Left colon (tissue), 2 donors: Measurements from ENCODE around the gene FAM20A. TPM values are rescaled to one million over a fixed set of nuclear protein-coding genes. Genes with fewer than 3 reads are reported as not detected.
A peak's percentile ranks its signal among the peaks of the same experiment; 100 is the strongest.

Experiments
- ATAC-seq: fragments of 200-7000 bp; cut with Tn5 transposase; one replicate; pipeline ENCODE4 v1.9.1; 2020; ENCODE audit warnings: mild to moderate bottlenecking, moderate library complexity
- DNase-seq, 2 donors: peaks; one replicate each; pipeline ENCODE4 v3.0.0-alpha.2; 2020
- intact Hi-C, 2 donors: fragments of 100-400 bp; cut with DNase I in 1 of 2; cut with micrococcal nuclease in 1 of 2; formaldehyde crosslinking; loops; one replicate each; pipeline versions ENCODE4 v1.11.2 to v1.14.0; 2022; cut with DNase I, micrococcal nuclease
- long read RNA-seq: library from polyadenylated mRNA; unstranded; transcript quantifications from one replicate; pipeline ENCODE4 v2.0.0, GENCODE V29; 2021
- total RNA-seq, 2 donors: library from RNA; stranded (reverse); fragmentation: NEBNext Ultra II Directional; extraction: Animal tissue kit (Norgen Biotek cat#: 25700); gene quantifications; one replicate each; pipeline ENCODE4 v1.2.1, GENCODE V29; 2021
- donor health status: DM: no; HTN: no; CAD: no.
- donor health status: DM: yes; HTN: yes; CAD: no.

The FAM20A gene
- 1 to 10 TPM in 1 of 2 donors, under 1 TPM in 1; 0.98 to 2.3 TPM for total RNA-seq
- long read RNA-seq, partial matches to known transcripts, result 1 of 6 reads
- long read RNA-seq, other reads (novel, unspliced or antisense), result 4 of 6 reads

GRCh38 chr17:68600931-68601564 lies at the start of gene FAM20A:
TSS of gene FAM20A (minus strand) at chr17:68601367. CDS start at chr17:68600666, 701 bp downstream.
- DNase-seq (peak; percentile 25 to 26), ATAC-seq (peak; percentile 37)
- intact Hi-C loops, result no loop called here

- intact Hi-C loops, result no loop called here
- DNase-seq (no peak), ATAC-seq (no peak)
Measured at GRCh38 chr17:68649324-68649723, 48.2 kb upstream of the FAM20A start.

DNA sequence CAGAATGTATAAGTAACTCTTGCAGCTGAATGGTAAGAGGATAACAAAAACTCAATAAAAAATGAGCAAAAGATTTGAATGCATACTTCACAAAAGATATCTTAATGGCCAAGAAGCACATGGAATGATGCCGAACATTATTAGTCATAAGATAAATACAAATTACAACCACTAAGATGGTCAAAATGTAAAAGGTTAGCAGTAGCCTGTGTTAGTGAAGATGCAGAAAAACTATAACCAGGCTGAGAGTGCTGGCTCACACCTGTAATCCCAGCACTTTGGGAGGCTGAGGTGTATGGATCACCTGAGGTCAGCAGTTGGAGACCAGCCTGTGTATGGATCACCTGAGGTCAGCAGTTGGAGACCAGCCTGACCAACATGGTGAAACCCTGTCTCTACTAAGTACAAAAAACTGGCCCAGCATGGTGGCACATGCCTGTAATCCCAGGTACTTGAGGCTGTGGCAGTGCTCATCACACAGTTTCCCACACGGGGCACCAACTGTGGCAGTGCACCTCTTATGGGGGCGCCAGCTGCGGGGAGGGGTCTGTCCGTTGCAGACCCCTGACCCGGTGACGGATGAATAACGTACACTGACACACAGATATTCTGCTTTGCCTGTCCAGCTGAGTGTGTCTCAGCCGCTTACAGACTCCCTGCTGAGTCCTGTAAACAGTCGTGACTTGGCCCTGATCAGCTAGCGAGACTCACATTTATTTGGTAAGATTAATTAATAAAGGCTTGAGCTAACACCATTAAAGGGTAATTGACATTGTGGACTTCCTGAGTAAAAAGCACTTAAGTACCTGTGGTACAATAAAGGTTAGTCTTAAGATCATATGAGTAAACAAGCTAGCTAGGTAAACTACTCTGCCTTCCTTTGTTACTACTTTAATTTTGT lies 45.7 kb upstream of the FAM20A start:
- intact Hi-C loops, result no loop called here
- DNase-seq (no peak), ATAC-seq (no peak)

- intact Hi-C loops, result no loop called here
- ATAC-seq (no peak), DNase-seq (no peak)
Measured at GRCh38 chr17:68642118-68642412, 40.9 kb upstream of the FAM20A start.

GRCh38 chr17:68641276-68642117 lies 40.3 kb upstream of the FAM20A start:
- ATAC-seq, result no peak
- intact Hi-C loops, result no loop called here
- no peak for DNase-seq

GRCh38 chr17:68640242-68640989 lies 39.2 kb upstream of the FAM20A start:
- no peak for ATAC-seq
- intact Hi-C loops, result no loop called here
- no peak for DNase-seq

DNA sequence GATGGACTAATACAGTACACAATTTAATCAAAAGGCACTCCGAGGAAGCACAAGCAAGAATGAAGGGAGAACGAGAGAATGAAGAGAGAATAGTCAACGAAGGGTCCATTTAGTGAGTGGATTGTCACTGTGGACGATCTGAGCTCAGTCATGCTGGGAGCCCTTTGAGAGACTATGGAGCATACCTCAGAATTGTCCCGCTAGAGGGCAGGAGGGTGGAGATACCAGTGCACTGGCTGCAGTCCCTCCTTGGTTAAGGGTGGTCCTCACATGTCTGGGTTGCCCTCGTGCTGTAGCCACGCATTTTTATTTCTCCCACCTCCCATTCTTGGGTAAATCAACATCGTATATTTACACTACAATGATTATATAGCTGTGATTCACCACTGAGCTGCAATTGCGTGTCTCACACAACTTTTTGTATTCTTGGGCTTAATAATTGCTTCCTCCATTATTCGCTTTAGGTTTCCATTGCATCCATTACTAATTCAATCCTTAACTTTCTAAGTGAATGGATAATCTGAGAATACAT lies 33.2 kb upstream of the FAM20A start:
- ATAC-seq (no peak), DNase-seq (no peak)
- intact Hi-C loops, result no loop called here

GRCh38 chr17:68628576-68628957 lies 27.4 kb upstream of the FAM20A start:
- intact Hi-C loops, result no loop called here
- ATAC-seq (no peak), DNase-seq (no peak)

GRCh38 chr17:68627956-68628575 lies 26.9 kb upstream of the FAM20A start:
- no peak for DNase-seq
- ATAC-seq, result peak; percentile 79
- intact Hi-C loops, result no loop called here

- DNase-seq (no peak), ATAC-seq (no peak)
- intact Hi-C loops, result no loop called here
Measured at GRCh38 chr17:68624381-68624780, 23.2 kb upstream of the FAM20A start.

- no peak for DNase-seq
- no peak for ATAC-seq
- intact Hi-C loops, result no loop called here
Measured at GRCh38 chr17:68623811-68624210, 22.6 kb upstream of the FAM20A start.

DNA sequence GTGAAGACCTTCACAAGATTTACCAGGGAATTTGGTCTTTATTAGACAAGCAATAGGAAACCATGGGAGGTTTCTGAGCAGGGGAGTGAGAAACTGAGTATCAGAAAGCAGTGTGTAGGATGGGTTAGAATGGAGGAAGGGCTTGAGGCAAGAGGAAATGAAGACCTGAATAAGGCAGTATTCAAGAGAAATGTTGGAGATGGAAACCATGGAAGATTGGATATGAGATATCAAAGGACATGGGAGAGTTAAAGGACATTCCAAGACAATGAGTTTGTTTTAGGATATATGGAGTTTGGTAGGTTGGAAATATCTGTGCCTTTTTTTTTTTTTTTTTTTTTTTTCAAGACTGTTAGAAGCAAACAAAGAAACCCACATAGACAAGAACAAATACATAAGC lies 21.3 kb upstream of the FAM20A start:
- DNase-seq (no peak), ATAC-seq (no peak)
- intact Hi-C loops, result no loop called here

GRCh38 chr17:68621065-68621464 lies 19.9 kb upstream of the FAM20A start:
- DNase-seq (no peak), ATAC-seq (no peak)
- intact Hi-C loops, result no loop called here

DNA sequence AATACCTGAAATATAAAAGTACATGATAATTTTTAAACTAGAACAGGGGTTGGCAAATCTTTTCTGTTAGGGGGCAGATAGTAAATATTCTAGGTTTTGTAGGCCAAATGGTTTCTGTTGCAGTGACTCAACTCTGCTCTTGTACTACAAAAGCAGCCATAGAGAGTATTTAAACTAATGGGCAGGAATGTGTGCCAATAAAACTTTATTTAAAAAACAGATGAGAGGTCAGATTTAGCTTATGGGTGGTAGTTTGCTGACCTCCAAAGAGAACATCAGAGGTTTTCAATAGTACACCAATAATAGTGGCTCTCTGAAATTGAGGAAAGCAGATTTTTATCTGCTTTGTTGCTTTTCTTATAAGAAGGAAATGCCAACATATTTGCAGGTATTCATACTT lies 15.2 kb upstream of the FAM20A start:
- DNase-seq, result no peak
- ATAC-seq, result no peak

GRCh38 chr17:68614718-68615117 lies 13.6 kb upstream of the FAM20A start:
- DNase-seq (no peak), ATAC-seq (no peak)
- intact Hi-C loops, result no loop called here

More for the DNA sequence above, 15.2 kb upstream of the FAM20A start:
- intact Hi-C loops, result no loop called here

DNA sequence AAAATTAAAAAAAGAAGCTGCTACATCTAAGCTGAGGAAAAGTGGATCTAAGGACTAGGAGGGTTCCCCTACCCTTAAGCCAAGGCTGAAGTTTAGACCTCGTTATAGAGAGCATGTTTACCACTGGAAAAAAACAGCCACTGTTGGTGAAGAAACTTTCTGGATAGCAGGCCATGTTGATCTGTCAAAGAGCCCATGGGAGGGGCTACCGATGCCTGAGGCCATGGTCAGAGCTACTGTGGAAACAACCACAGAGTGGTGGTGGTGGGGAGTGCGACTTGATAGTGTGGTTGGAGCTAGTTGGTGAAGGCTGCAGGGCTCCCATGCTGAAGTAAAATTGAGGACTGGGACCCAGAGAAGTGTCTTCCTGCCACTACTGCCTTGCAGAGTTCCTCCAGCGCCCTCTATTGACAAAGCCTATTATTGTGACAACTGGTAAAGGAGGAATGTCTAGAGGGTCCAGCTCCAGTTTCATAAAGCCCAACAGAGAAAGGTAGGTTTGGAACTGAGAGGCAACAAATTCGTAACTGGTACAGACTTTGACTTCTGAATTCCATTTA lies 12.7 kb upstream of the FAM20A start:
- intact Hi-C loops, result no loop called here
- ATAC-seq (peak; percentile 29), DNase-seq (peak in 1 of 2 donors; percentile 13)

DNA sequence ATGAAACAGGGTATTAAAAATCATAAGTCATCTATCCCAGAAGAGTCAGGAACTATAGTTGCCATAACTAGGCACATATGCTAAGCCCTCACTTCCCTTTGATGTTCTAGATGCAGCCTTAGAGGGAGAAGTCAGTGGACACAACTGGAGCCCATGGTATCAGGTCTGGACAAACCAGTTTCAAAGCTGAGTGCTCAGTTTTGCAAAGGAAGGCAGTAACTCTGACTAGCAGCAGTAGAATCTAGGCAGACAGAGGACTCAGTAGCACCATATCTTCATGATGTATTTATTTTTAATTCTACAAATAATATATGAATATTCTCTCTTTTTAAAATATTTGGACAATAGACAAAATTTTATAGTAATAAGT lies 11.7 kb upstream of the FAM20A start:
- no peak for DNase-seq
- ATAC-seq, result no peak
- intact Hi-C loops, result no loop called here
